H9 (cell line): ENCODE data around the gene CCM2. TPM values are rescaled to one million over a fixed set of nuclear protein-coding genes. Genes with fewer than 3 reads are reported as not detected.

Experiments used
- DNase-seq: peaks from one replicate; pipeline ENCODE4 v3.0.0-alpha.2; 2017
- H2AFZ ChIP-seq: one replicate; pipeline ENCODE4 v1.6.1; 2013; ENCODE audit warnings: mild to moderate bottlenecking, low read length, control low read depth, moderate library complexity
- H2AK5ac ChIP-seq: 2 replicates; pipeline ENCODE4 v1.6.1; 2013; ENCODE audit warnings: low read length, control low read depth, mixed read lengths; ENCODE audit not compliant: insufficient read length
- H2BK120ac ChIP-seq: one replicate; pipeline ENCODE4 v1.6.1; 2013; ENCODE audit warnings: low read depth, mild to moderate bottlenecking, low read length, control low read depth, inconsistent platforms; ENCODE audit not compliant: poor library complexity, severe bottlenecking
- H2BK12ac ChIP-seq: 2 replicates; pipeline ENCODE4 v1.6.1; 2013; ENCODE audit warnings: low read length, control low read depth, mixed read lengths, low read depth; ENCODE audit not compliant: insufficient read length
- H2BK15ac ChIP-seq: 2 replicates; pipeline ENCODE4 v1.6.1; 2013; ENCODE audit warnings: low read depth, low read length, control low read depth
- H2BK20ac ChIP-seq: one replicate; pipeline ENCODE4 v1.6.1; 2013; ENCODE audit warnings: low read depth, mild to moderate bottlenecking, low read length, control low read depth, inconsistent platforms; ENCODE audit not compliant: poor library complexity, severe bottlenecking
- H2BK5ac ChIP-seq: 2 replicates; pipeline ENCODE4 v1.6.1; 2013; ENCODE audit warnings: low read length, control low read depth, mixed read lengths; ENCODE audit not compliant: insufficient read length
- H3K14ac ChIP-seq: 2 replicates; pipeline ENCODE4 v1.6.1; 2013; ENCODE audit warnings: low read length, control low read depth; ENCODE audit not compliant: insufficient read depth
- H3K18ac ChIP-seq: 2 replicates; pipeline ENCODE4 v1.6.1; 2013; ENCODE audit warnings: low read depth, mild to moderate bottlenecking, mixed read lengths, low read length, control low read depth; ENCODE audit not compliant: insufficient read length
- H3K23ac ChIP-seq: 2 replicates; pipeline ENCODE4 v1.6.1; 2013; ENCODE audit warnings: low read length, control low read depth, mixed read lengths, low read depth; ENCODE audit not compliant: insufficient read length
- H3K23me2 ChIP-seq: 2 replicates; pipeline ENCODE4 v1.6.1; 2013; ENCODE audit warnings: low read depth, mild to moderate bottlenecking, mixed read lengths, low read length, control low read depth; ENCODE audit not compliant: insufficient read length, poor library complexity, severe bottlenecking
- H3K27ac ChIP-seq: 2 replicates; pipeline ENCODE4 v1.5.1; 2013; ENCODE audit warnings: low read length, control low read depth, mixed read lengths, low read depth; ENCODE audit not compliant: insufficient read length
- H3K27me3 ChIP-seq: 2 replicates; pipeline ENCODE4 v1.6.1; 2013; ENCODE audit warnings: low read length, control low read depth, inconsistent platforms; ENCODE audit not compliant: insufficient read depth
- H3K4ac ChIP-seq: 2 replicates; pipeline ENCODE4 v1.6.1; 2013; ENCODE audit warnings: low read depth, mild to moderate bottlenecking, control low read depth, inconsistent platforms, low read length, moderate library complexity
- H3K4me1 ChIP-seq: 2 replicates; pipeline ENCODE4 v1.6.1; 2013; ENCODE audit warnings: low read length, control low read depth, inconsistent platforms; ENCODE audit not compliant: insufficient read depth
- H3K4me2 ChIP-seq: 2 replicates; pipeline ENCODE4 v1.6.1; 2013; ENCODE audit warnings: low read length, control low read depth, mixed read lengths; ENCODE audit not compliant: insufficient read length, insufficient read depth
- H3K56ac ChIP-seq: 2 replicates; pipeline ENCODE4 v1.6.1; 2013; ENCODE audit warnings: low read depth, mild to moderate bottlenecking, mixed read lengths, low read length, control low read depth; ENCODE audit not compliant: insufficient read length
- H3K79me1 ChIP-seq: 2 replicates; pipeline ENCODE4 v1.6.1; 2013; ENCODE audit warnings: low read depth, mild to moderate bottlenecking, moderate library complexity, low read length, control low read depth, inconsistent platforms; ENCODE audit not compliant: insufficient read depth, poor library complexity, severe bottlenecking
- H3K79me2 ChIP-seq: 2 replicates; pipeline ENCODE4 v1.6.1; 2013; ENCODE audit warnings: low read length, control low read depth, inconsistent platforms; ENCODE audit not compliant: insufficient read depth
- H3K9ac ChIP-seq: 2 replicates; pipeline ENCODE4 v1.6.1; 2013; ENCODE audit warnings: low read length, control low read depth, mixed read lengths; ENCODE audit not compliant: insufficient read length; ENCODE audit errors: extremely low read depth
- H3K9me3 ChIP-seq: one replicate; pipeline ENCODE4 v1.6.1; 2013; ENCODE audit warnings: low read depth, low read length, inconsistent platforms; ENCODE audit not compliant: control insufficient read depth
- H3T11ph ChIP-seq: one replicate; pipeline ENCODE4 v1.6.1; 2013; ENCODE audit warnings: mild to moderate bottlenecking, low read length, control low read depth, inconsistent platforms
- H4K20me1 ChIP-seq: one replicate; pipeline ENCODE4 v1.6.1; 2013; ENCODE audit not compliant: control insufficient read depth, insufficient read length, insufficient read depth
- H4K5ac ChIP-seq: 2 replicates; pipeline ENCODE4 v1.6.1; 2013; ENCODE audit warnings: low read depth, mild to moderate bottlenecking, mixed read lengths, low read length, control low read depth; ENCODE audit not compliant: insufficient read length
- H4K8ac ChIP-seq: replicated peaks from 2 replicates; pipeline ENCODE4 v1.6.1; 2013; ENCODE audit warnings: low read length, control low read depth, mixed read lengths, low read depth; ENCODE audit not compliant: insufficient read length
- H4K91ac ChIP-seq: 2 replicates; pipeline ENCODE4 v1.6.1; 2013; ENCODE audit warnings: low read depth, mild to moderate bottlenecking, moderate library complexity, mixed read lengths, low read length, control low read depth; ENCODE audit not compliant: insufficient read length
- H3K27ac Mint-ChIP-seq, 3 experiments: 2 replicates in 2 of 3; 3 replicates in 1 of 3; pipeline ENCODE4 v1.8.0; 2020 to 2021; ENCODE audit warnings: mixed read lengths in 3 of 3, mild to moderate bottlenecking in 1 of 3, moderate library complexity in 1 of 3
- H3K27me3 Mint-ChIP-seq: 2 replicates; pipeline ENCODE4 v1.8.0; 2021; ENCODE audit warnings: low read depth, mild to moderate bottlenecking, moderate library complexity, mixed read lengths
- H3K36me3 Mint-ChIP-seq, 3 experiments: 2 replicates in 2 of 3; 3 replicates in 1 of 3; pipeline ENCODE4 v1.8.0; 2020 to 2021; ENCODE audit warnings: low read depth in 3 of 3, mixed read lengths in 3 of 3; ENCODE audit not compliant: insufficient read depth in 1 of 3
- H3K4me1 Mint-ChIP-seq, 2 experiments: 2 replicates each; pipeline ENCODE4 v1.8.0; 2020; ENCODE audit warnings: mixed read lengths in 2 of 2
- H3K4me3 Mint-ChIP-seq, 2 experiments: 2 replicates in 1 of 2; 3 replicates in 1 of 2; pipeline ENCODE4 v1.8.0; 2020 to 2021; ENCODE audit warnings: mild to moderate bottlenecking in 2 of 2, mixed read lengths in 2 of 2, moderate library complexity in 1 of 2
- H3K9me3 Mint-ChIP-seq, 2 experiments: 2 replicates in 1 of 2; 3 replicates in 1 of 2; pipeline ENCODE4 v1.8.0; 2020; ENCODE audit warnings: mild to moderate bottlenecking in 2 of 2, mixed read lengths in 2 of 2, moderate library complexity in 1 of 2
- CTCF ChIP-seq: fragments of 200-600 bp; sonication (generic); conservative IDR thresholded peaks from 3 replicates; pipeline ENCODE4 v1.8.0; 2021; ENCODE audit warnings: antibody characterized with exemption, mild to moderate bottlenecking
- WGBS: extraction: QIAGEN DNeasy Blood & Tissue Kit; methylation state at CpG from one replicate; pipeline ENCODE4 v1.1.7; 2013; ENCODE audit warnings: missing lambda C conversion rate, low lambda C conversion rate, mixed read lengths; ENCODE audit not compliant: insufficient read length; ENCODE audit errors: extremely low coverage; 5-methylcytosine and 5-hydroxymethylcytosine counted together
- total RNA-seq: library from RNA; stranded (reverse); gene quantifications from 2 replicates; pipeline ENCODE4 v1.2.1, GENCODE V29; 2021

CCM2 gene
- total RNA-seq, 1 experiment from 2014 or later: 30.4 TPM

GRCh38 chr7:44959433-44959951 lies 40.5 kb upstream of the CCM2 start:
- WGBS: no CpG with 5 or more reads among the region's 8 CpGs

More at GRCh38 chr7:44959433-44959951, 40.5 kb upstream of the CCM2 start:
- Histone ChIP-seq H3K23me2 (no peaks in the 10 kb centered on the region), H3K27ac (no peak overlapping the region), H4K5ac (no peak overlapping the region), H3K4me2 (no peak overlapping the region), H2BK12ac (no peak overlapping the region), H3K18ac (no peak overlapping the region), H3K27me3 (no peaks in the 10 kb centered on the region; the same call in 1 of the 2 replicates), H3K56ac (no peak overlapping the region), H4K91ac (no peak overlapping the region), H3K14ac (no peak overlapping the region), H3K79me2 (no peaks in the 10 kb centered on the region), H3K79me1 (no peaks in the 10 kb centered on the region), H4K8ac (no peak overlapping the region), H3K4me1 (no peaks in the 10 kb centered on the region), H2AK5ac (no peak overlapping the region), H2BK5ac (no peak overlapping the region), H2BK120ac (no peak overlapping the region), H3K4ac (no peak overlapping the region), H3K9ac (no peak overlapping the region), H2BK20ac (no peak overlapping the region), H4K20me1 (no peaks in the 10 kb centered on the region), H2AFZ (no peak overlapping the region), H3T11ph (no peak overlapping the region), H3K23ac (no peak overlapping the region), H3K9me3 (no peaks in the 10 kb centered on the region), H2BK15ac (no peak overlapping the region)
- TF ChIP-seq CTCF: no peak
- Mint-ChIP-seq H3K27me3 (peaks cover 32% of the 10 kb centered on the region), H3K9me3 (peaks cover 0 to 2% of the 10 kb centered on the region in 2 experiments; a peak in 1 of 5 replicates), H3K27ac (no peak overlapping the region; a peak in 1 of 7 replicates), H3K36me3 (no peaks in the 10 kb centered on the region), H3K4me1 (no peaks in the 10 kb centered on the region), H3K4me3 (no peak overlapping the region)
- DNase-seq: no peak
